ENCODE data around the gene APBB1IP. TPM values are rescaled to one million over a fixed set of nuclear protein-coding genes. Genes with fewer than 3 reads are reported as not detected.

The APBB1IP gene
- polyA plus RNA-seq, 3 donors: 24.6 to 78.7 (median 45.4) TPM

DNA sequence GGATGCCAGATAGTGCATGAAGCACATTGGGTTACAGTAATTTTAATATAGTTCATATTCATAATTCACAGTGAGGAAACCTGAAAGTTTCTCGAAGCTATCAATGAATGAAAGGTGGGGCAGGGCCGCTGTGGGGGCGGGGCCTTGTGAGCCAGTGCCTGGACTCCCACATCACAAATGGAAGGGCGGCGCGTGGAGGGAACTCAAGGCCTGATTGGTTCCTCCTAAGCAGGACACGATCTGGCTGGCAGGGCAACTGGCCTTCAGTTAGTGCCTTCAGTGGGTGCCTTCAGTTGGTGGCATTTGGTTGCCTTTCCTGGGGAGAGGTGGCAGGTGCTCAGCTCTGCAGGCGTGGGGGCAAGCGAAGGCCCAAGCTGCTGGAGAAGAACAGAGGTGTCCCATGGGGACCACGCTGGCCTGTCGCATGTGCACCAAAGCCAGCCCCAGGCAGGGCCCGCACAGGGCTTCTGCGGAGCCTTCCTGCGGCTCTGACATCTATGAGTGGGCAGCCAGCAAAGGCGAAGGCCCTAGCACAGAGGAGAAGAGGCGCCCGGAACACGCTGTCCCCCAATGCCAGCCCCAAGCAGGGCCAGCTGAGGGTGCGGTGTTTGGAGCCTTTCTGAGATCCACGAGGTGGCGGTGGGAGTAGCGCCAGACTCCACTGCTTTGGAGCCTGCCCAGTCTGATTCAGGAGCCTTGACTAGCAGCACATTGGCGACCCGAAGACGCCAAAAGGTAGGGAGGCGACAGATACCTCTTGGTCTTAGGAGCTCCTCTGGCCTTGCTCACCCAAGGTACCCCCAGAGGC, 141.3 kb downstream of the APBB1IP start:
- Histone ChIP-seq H3K4me1 (ENCODE audit: control insufficient read depth in 1 of 2, insufficient read depth in 2 of 2, low read length in 2 of 2) (peaks cover 11% of the 10 kb centered on the region in 2 donors), H3K9me3 (replicated peaks in 1 of 2; ENCODE audit: control insufficient read depth in 1 of 2, insufficient read depth in 1 of 2, low read length in 2 of 2) (no peaks in the 10 kb centered on the region), H3K4me2 (replicated peaks; ENCODE audit: extremely low read depth, low read length, poor library complexity, severe bottlenecking) (no peak overlapping the region), H3K27ac (ENCODE audit: low read depth in 1 of 2, low read length in 2 of 2) (no peak overlapping the region), H3K4me3 (replicated peaks in 1 of 3; ENCODE audit: low read depth in 2 of 3, low read length in 3 of 3) (no peak overlapping the region), H4K20me1 (ENCODE audit: insufficient read depth, low read length) (no peaks in the 10 kb centered on the region), H2AFZ (ENCODE audit: insufficient read depth, low read depth, low read length, poor library complexity, severe bottlenecking) (no peak overlapping the region), H3K79me2 (ENCODE audit: insufficient read depth, low read length) (no peaks in the 10 kb centered on the region), H3K9ac (ENCODE audit: insufficient read depth, low read length, poor library complexity, severe bottlenecking) (no peak overlapping the region), H3K27me3 (ENCODE audit: control insufficient read depth in 2 of 2, insufficient read depth in 2 of 2, low read length in 2 of 2) (no peaks in the 10 kb centered on the region), H3K36me3 (replicated peaks in 1 of 2; ENCODE audit: control insufficient read depth in 1 of 2, insufficient read depth in 2 of 2, low read length in 2 of 2) (no peaks in the 10 kb centered on the region)
- 96% methylated on average over 25 of the region's 26 CpGs for WGBS (ENCODE audit: insufficient coverage)
- Mint-ChIP-seq H3K9me3 (peaks cover 0 to 8% (median 0%) of the 10 kb centered on the region in 7 donors), H3K27ac (peak overlapping the region in 2 of 7 donors; percentile 4 to 53), H3K36me3 (peaks cover 9% of the 10 kb centered on the region in 2 donors), H3K4me1 (peaks cover 13% of the 10 kb centered on the region), H3K27me3 (ENCODE audit: low read depth in 3 of 3) (peaks cover 0 to 2% (median 0%) of the 10 kb centered on the region in 3 donors), H3K4me3 (no peak overlapping the region)
- TF ChIP-seq, protein P1, sequence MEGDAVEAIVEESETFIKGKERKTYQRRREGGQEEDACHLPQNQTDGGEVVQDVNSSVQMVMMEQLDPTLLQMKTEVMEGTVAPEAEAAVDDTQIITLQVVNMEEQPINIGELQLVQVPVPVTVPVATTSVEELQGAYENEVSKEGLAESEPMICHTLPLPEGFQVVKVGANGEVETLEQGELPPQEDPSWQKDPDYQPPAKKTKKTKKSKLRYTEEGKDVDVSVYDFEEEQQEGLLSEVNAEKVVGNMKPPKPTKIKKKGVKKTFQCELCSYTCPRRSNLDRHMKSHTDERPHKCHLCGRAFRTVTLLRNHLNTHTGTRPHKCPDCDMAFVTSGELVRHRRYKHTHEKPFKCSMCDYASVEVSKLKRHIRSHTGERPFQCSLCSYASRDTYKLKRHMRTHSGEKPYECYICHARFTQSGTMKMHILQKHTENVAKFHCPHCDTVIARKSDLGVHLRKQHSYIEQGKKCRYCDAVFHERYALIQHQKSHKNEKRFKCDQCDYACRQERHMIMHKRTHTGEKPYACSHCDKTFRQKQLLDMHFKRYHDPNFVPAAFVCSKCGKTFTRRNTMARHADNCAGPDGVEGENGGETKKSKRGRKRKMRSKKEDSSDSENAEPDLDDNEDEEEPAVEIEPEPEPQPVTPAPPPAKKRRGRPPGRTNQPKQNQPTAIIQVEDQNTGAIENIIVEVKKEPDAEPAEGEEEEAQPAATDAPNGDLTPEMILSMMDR (IDR thresholded peaks at IDR 0.05): no peak
- DNase-seq: no peak
- intact Hi-C loops (cut with micrococcal nuclease): no loop called here

GRCh38 chr10:26586211-26586610, 148.1 kb downstream of the APBB1IP start:
- no peak for DNase-seq
- intact Hi-C loops (cut with micrococcal nuclease): no loop called here
- TF ChIP-seq, protein P1 (IDR thresholded peaks at IDR 0.05): no peak
- H3K4me1 ChIP-seq (ENCODE audit: control insufficient read depth in 1 of 2, insufficient read depth in 2 of 2, low read length in 2 of 2): peaks cover 0 to 2% of the 10 kb centered on the region in 2 donors
- peaks cover 0 to 3% (median 0%) of the 10 kb centered on the region in 7 donors for H3K9me3 Mint-ChIP-seq
- H3K79me2 ChIP-seq (ENCODE audit: insufficient read depth, low read length): no peaks in the 10 kb centered on the region
- peaks cover 13% of the 10 kb centered on the region for H3K4me1 Mint-ChIP-seq
- H3K36me3 Mint-ChIP-seq: peaks cover 31 to 34% of the 10 kb centered on the region in 2 donors
- H3K27me3 Mint-ChIP-seq (ENCODE audit: low read depth in 3 of 3): peaks cover 0 to 5% (median 2%) of the 10 kb centered on the region in 3 donors
- no peak overlapping the region for H2AFZ ChIP-seq (ENCODE audit: insufficient read depth, low read depth, low read length, poor library complexity, severe bottlenecking)
- H3K4me3 ChIP-seq (replicated peaks in 1 of 3; ENCODE audit: low read depth in 2 of 3, low read length in 3 of 3): no peak overlapping the region
- no peaks in the 10 kb centered on the region for H3K9me3 ChIP-seq (replicated peaks in 1 of 2; ENCODE audit: control insufficient read depth in 1 of 2, insufficient read depth in 1 of 2, low read length in 2 of 2)
- H3K36me3 ChIP-seq (replicated peaks in 1 of 2; ENCODE audit: control insufficient read depth in 1 of 2, insufficient read depth in 2 of 2, low read length in 2 of 2): peaks cover under 1% of the 10 kb centered on the region in 2 donors
- no peak overlapping the region for H3K4me2 ChIP-seq (replicated peaks; ENCODE audit: extremely low read depth, low read length, poor library complexity, severe bottlenecking)
- no peak overlapping the region for H3K4me3 Mint-ChIP-seq
- no peak overlapping the region for H3K9ac ChIP-seq (ENCODE audit: insufficient read depth, low read length, poor library complexity, severe bottlenecking)
- WGBS (ENCODE audit: insufficient coverage): 97% methylated on average over 11 of the region's 11 CpGs
- no peaks in the 10 kb centered on the region for H4K20me1 ChIP-seq (ENCODE audit: insufficient read depth, low read length)
- no peaks in the 10 kb centered on the region for H3K27me3 ChIP-seq (ENCODE audit: control insufficient read depth in 2 of 2, insufficient read depth in 2 of 2, low read length in 2 of 2)
- no peak overlapping the region for H3K27ac Mint-ChIP-seq
- H3K27ac ChIP-seq (ENCODE audit: low read depth in 1 of 2, low read length in 2 of 2): no peak overlapping the region

All from CD14-positive monocyte (primary cell).